ENCODE measurements around the gene SPEF2. TPM values are rescaled to one million over a fixed set of nuclear protein-coding genes. Genes with fewer than 3 reads are reported as not detected.

The SPEF2 gene
- total and polyA plus RNA-seq, 10 of the 15 experiments (the other 5 are each of a cell fraction or from before 2014, with no cell fraction given) = 0.03 to 2.0 (median 0.07) TPM; not detected in 3

DNA sequence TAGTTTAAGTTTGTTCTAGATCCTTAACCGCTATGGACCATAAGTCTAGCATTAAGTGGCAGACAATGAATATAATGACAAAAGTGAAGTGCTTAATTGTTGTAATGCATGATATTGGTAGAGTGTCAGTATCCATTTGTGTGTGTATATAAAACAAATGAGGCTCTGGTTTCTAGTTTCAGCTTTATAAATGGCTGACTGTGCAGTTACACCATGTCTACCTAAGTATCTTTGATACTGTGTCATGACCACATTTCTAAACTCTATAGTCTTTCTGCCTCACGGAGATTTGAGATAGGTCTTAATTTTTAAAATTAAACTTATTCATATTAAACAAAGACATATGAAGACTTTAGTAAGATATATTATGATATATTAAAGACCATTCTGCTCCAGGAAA, 92.0 kb downstream of the SPEF2 start (continued):
- TF ChIP-seq SUZ12 (IDR thresholded peaks at IDR 0.05; ENCODE audit: unreplicated experiment) (no peak), ESRRA (IDR thresholded peaks at IDR 0.05; ENCODE audit: low read length) (no peak), SPI1 (IDR thresholded peaks at IDR 0.05; ENCODE audit: borderline replicate concordance, insufficient read depth, low read depth, low read length) (no peak)

DNA sequence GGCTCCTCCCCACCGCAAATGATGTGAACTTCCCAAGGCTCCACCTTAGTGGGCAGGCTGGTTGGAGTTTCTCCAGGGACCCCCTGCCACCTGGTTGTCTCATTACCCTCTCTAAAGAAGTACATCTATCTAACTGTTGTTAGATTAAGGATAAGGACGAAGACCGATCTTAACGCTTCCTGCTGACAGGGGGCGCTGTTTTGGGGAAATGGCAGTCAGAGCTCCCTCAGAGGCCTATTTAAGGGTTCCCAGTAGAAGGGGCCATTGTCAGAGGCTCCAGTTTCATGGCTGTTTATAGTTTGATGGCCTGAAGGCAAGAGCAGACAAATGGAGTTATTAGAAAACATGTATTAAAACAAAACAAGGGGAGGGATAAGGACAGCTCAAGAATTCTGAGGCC, 100.1 kb downstream of the SPEF2 start:
- FAIRE-seq = no peak
- WGBS (ENCODE audit: insufficient coverage, insufficient replicate concordance, low lambda C conversion rate, missing lambda C conversion rate) = 69% methylated on average over 5 of the region's 5 CpGs
- ChIA-PET CTCF (interaction anchor here (1.0 to 1.1 kb wide), 2 partner anchors 53 to 204 kb away, joined by 3 read pairs; no protein-coding TSS in a partner anchor), RAD21 (ENCODE audit: unreplicated experiment) (interaction anchor here (1.0 kb wide), 1 partner anchor 207 kb away, joined by 3 read pairs; no protein-coding TSS in a partner anchor), POLR2A (no interaction called here), SMC1A (ENCODE audit: uncharacterized antibody, unreplicated experiment) (interaction anchor here (0.9 kb wide), 1 partner anchor 33 kb away, joined by 3 read pairs; no protein-coding TSS in a partner anchor)
- no peak for ATAC-seq
- no peak overlapping the region for H2AFZ ChIP-seq (ENCODE audit: control insufficient read depth, low read depth, low read length)
- H3K9ac ChIP-seq (ENCODE audit: control insufficient read depth, insufficient read depth, low read length) = no peak overlapping the region
- H3K4me1 ChIP-seq (ENCODE audit: control insufficient read depth, insufficient read depth, low read length) = no peaks in the 10 kb centered on the region
- no peak for TF ChIP-seq SIN3A (IDR thresholded peaks at IDR 0.05; ENCODE audit: low read depth, low read length)
- TF ChIP-seq ATF7 (IDR thresholded peaks at IDR 0.05; ENCODE audit: low read depth) = no peak
- no peak for TF ChIP-seq HDAC6 (IDR thresholded peaks at IDR 0.05; ENCODE audit: unreplicated experiment)
- TF ChIP-seq YBX1 (IDR thresholded peaks at IDR 0.05) = no peak
- no peak for TF ChIP-seq BCL11A (IDR thresholded peaks at IDR 0.05; ENCODE audit: low read depth, low read length)
- TF ChIP-seq WRNIP1 (IDR thresholded peaks at IDR 0.05; ENCODE audit: borderline replicate concordance, low read depth, low read length) = no peak
- TF ChIP-seq PAX8 (IDR thresholded peaks at IDR 0.05) = no peak
- no peak for TF ChIP-seq RELA (IDR thresholded peaks at IDR 0.05; ENCODE audit: borderline replicate concordance, partially characterized antibody)
- TF ChIP-seq NRF1 (conservative IDR thresholded peaks at IDR 0.05; ENCODE audit: low read depth, low read length) = no peak
- TF ChIP-seq, protein P1, sequence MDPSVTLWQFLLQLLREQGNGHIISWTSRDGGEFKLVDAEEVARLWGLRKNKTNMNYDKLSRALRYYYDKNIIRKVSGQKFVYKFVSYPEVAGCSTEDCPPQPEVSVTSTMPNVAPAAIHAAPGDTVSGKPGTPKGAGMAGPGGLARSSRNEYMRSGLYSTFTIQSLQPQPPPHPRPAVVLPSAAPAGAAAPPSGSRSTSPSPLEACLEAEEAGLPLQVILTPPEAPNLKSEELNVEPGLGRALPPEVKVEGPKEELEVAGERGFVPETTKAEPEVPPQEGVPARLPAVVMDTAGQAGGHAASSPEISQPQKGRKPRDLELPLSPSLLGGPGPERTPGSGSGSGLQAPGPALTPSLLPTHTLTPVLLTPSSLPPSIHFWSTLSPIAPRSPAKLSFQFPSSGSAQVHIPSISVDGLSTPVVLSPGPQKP (IDR thresholded peaks at IDR 0.05; ENCODE audit: low read depth, low read length) = no peak
- no peak for TF ChIP-seq BACH1 (IDR thresholded peaks at IDR 0.05; ENCODE audit: borderline replicate concordance)
- no peak for TF ChIP-seq MTA2 (IDR thresholded peaks at IDR 0.05; ENCODE audit: low read depth)
- no peak for TF ChIP-seq NFIC (IDR thresholded peaks at IDR 0.05; ENCODE audit: low read depth, low read length)
- no peak for TF ChIP-seq RAD51 (IDR thresholded peaks at IDR 0.05)
- TF ChIP-seq GABPA (IDR thresholded peaks at IDR 0.05; ENCODE audit: low read depth) = no peak
- no peak for TF ChIP-seq ZNF274 (IDR thresholded peaks at IDR 0.05; ENCODE audit: insufficient read depth, insufficient read length)
- H3K4me2 ChIP-seq (ENCODE audit: control insufficient read depth, insufficient read depth) = no peak overlapping the region
- H3K36me3 ChIP-seq (ENCODE audit: control insufficient read depth in 2 of 2, insufficient read depth in 2 of 2, low read length in 1 of 2) = no peaks in the 10 kb centered on the region
- in situ Hi-C loops (cut with MboI) = no loop called here
- intact Hi-C loops (cut with micrococcal nuclease; ENCODE audit: unreplicated experiment) = no loop called here
- H4K20me1 ChIP-seq (ENCODE audit: control insufficient read depth, insufficient read depth) = no peaks in the 10 kb centered on the region
- H3K27ac ChIP-seq (ENCODE audit: control insufficient read depth, insufficient read depth) = no peak overlapping the region
- H3K4me3 ChIP-seq = no peak overlapping the region
- no peaks in the 10 kb centered on the region for H3K9me3 ChIP-seq (replicated peaks; ENCODE audit: control insufficient read depth, insufficient read depth, low read length)
- no peak for DNase-seq (ENCODE audit: low read depth, low spot score)
- no peaks in the 10 kb centered on the region for H3K79me2 ChIP-seq (ENCODE audit: control insufficient read depth, insufficient read depth, low read length)
- H3K27me3 ChIP-seq (replicated peaks in 1 of 2; ENCODE audit: control insufficient read depth in 2 of 2, insufficient read depth in 2 of 2, low read length in 1 of 2) = no peaks in the 10 kb centered on the region
- no TSS peak for BruUV-seq (replicated peaks)
